ENCODE data around the gene MYOZ2.

The MYOZ2 gene

GRCh38 chr4:119205690-119206089, 70.1 kb downstream of the MYOZ2 start:
- no peak for DNase-seq

DNA sequence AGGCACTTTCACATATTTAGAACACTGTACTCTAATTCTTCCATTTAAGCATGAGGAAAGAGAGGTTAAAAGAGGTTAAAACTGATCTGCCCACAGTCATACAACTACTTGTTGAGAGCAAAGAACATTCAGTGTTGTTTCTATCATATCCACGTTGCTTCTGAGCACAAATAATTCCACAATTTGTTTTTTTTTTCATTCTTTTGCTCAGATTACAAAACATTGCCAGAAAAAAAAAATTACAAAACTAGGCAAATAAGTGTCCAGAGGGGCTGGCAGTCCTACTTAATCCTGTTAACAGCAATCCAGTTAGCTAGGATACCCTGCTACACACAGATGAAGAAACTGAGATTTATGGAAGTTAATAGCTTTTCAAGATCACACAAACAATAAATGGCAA, 70.5 kb downstream of the MYOZ2 start:
- DNase-seq, result no peak

DNA sequence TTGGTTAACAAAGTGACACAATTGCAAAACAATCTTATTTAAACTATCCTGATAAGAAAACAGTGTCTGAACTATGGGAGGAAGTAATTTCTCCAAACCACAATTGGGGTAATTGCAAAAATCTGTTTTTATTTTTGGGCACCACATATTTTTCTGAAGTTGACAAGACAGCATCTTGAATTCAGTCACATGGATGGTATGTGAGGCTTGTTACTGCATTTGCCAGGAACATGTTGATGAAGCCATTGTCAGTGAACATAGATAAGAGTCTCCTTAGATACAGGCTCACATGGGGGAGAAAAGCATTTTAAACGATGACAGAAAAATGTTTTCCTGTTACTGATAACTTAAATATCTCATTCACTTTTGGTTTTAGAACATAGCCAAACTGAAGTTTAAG, 71.4 kb downstream of the MYOZ2 start:
- DNase-seq, result no peak

DNA sequence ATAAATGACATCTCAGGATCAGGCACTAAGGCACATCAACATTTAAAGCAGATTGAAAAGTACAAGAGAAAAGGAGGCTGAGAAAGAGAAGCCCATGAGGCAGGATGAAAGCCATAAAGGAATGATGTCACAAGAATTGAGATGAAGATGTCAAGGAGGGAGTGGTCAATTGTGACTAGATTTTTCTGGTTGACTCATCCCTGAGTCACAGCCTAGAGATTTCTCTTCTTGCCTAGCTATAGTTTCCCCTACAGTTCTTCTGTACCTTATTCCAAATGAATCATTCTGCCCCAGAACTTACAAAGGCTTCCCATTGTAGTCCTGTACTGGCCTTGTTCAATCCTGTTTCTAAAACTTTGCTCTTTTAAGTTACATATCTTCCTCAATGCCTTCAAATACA, 73.4 kb downstream of the MYOZ2 start:
- DNase-seq, result no peak

GRCh38 chr4:119209586-119209985, 74.0 kb downstream of the MYOZ2 start:
- DNase-seq, result no peak

DNA sequence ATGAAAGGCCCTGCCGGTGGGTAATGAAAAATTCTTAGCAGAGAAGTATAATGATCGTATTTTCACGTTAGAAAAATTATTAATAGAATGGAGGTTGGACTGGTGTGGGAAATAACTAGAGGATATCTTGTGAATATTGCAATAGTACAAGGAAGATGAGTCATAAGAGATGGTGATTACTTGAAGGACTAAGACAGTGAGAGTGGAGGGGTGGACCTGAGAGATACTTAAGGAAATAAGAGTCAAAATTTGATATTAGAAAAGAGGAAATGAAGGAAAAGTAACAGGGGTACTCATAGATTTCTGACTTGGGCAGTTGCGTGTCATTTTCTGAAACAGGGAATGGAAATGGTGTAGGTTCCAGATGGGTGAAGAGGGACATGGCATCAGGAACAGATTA, 75.1 kb downstream of the MYOZ2 start:
- DNase-seq, result no peak

- DNase-seq, result no peak
Measured at GRCh38 chr4:119211867-119212233, 76.2 kb downstream of the MYOZ2 start.

DNA sequence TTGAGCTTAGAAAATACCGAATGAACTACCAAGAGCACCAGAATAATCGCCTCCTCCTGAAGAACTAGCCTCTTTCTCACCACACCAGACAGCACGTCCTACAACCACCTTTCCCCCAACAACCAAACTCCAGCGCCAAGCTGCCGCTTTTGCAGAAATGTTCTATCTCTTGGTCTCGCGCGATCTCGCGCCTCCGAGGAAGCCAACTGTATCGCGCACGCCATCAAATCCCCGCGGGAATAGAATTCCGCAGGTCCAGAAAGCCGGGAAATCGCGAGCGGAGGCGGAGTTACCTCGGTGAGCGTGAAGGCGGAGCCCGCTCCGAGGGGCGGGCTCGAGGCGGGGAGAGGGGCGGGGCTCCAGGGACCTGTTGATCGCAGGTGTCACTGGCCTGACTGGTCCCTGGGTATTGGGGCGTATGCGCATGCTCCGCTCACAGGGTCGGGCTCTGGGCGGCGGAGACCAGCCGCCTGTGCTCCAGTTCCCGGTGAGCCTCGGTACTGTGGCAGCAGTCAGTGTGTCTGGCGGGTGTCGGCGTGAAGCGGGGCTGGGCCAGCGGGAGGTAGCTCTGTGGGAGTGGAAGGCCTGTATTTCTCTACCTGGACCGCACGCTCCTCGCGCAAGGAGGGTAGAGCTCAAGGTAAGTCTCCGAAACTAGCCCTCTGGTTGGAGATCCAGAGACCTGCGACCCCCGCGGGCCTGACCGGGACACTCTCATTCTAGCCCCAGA, 76.8 kb downstream of the MYOZ2 start, which contains the start of gene USP53:
TSS of gene USP53 (plus strand) at position 480 of the 730 bp plus-strand sequence. CDS start 27,047 bp downstream, outside the sequence.
- peak; percentile 90 for DNase-seq

- DNase-seq, result peak; percentile 52
Measured at GRCh38 chr4:119212964-119213606, 77.5 kb downstream of the MYOZ2 start.

DNA sequence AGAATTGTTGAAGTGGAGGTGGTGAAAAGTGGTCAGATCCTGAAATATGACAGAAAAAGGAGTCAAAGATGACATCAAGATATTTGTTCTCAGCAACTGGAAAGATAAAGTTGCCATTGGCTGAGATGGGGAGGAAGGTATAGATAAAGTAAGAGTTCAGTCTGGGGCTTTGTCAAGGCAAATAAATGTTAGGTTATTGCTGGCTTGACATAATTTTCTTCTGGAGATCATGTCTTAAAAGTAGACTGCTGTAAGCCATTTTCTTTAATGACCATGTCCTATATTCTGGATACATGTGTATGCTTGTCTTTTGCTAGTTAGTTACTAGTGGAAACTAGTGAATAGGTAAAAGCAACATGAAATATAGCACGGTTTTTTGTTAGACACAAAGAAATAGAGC, 82.5 kb downstream of the MYOZ2 start:
- DNase-seq, result no peak

GRCh38 chr4:119221412-119221811, 85.8 kb downstream of the MYOZ2 start:
- DNase-seq, result no peak

GRCh38 chr4:119227690-119228089, 92.1 kb downstream of the MYOZ2 start:
- DNase-seq, result no peak

GRCh38 chr4:119228406-119228805, 92.8 kb downstream of the MYOZ2 start:
- DNase-seq, result no peak

GRCh38 chr4:119229908-119230687, 94.5 kb downstream of the MYOZ2 start:
- no peak for DNase-seq

GRCh38 chr4:119231491-119231890, 95.9 kb downstream of the MYOZ2 start:
- no peak for DNase-seq

- no peak for DNase-seq
Measured at GRCh38 chr4:119232286-119232685, 96.7 kb downstream of the MYOZ2 start.

GRCh38 chr4:119233191-119233590, 97.6 kb downstream of the MYOZ2 start:
- no peak for DNase-seq

DNA sequence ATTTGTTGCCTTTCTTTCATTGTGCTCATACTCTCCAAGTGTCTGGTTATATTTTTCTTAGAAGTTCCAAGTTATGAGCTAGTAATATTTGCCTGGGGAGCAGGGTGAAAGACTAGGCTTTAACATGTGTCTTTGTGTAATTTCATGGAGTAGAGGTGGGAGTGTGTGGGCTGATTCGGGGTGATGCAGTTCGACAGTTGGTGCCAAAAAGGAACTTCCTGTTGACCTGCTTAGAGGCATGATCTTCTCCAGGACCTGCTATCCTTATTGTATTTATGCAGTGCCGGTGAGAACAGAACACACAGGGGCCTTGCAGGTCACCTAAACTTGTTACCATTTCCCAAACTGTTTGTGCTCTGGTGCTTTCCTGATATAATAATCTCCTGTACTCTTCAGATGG, 98.1 kb downstream of the MYOZ2 start:
- DNase-seq, result no peak

- DNase-seq, result no peak
Measured at GRCh38 chr4:119237201-119237600, 101.6 kb downstream of the MYOZ2 start.
